HG03097 (cell line): Measurements from ENCODE around the gene SGCG.
"Not testable (repeated sequence)": the region's sequence is repeated elsewhere in the genome, so short reads cannot be mapped to it uniquely, and the experiment has no call there.

ENCODE experiments used
- ATAC-seq: cut with Tn5 transposase; IDR thresholded peaks from one replicate; pipeline ENCODE4 v1.9.1; 2021; ENCODE audit not compliant: unreplicated experiment, low FRiP score

The SGCG gene

GRCh38 chr13:23180711-23181110 lies at the start of gene SGCG:
SGCG (plus strand) TSS chr13:23180979; CDS start chr13:23203695, 22,716 bp downstream.
- ATAC-seq = no peak

- no peak for ATAC-seq
Observed at GRCh38 chr13:23134542-23134941, 46.2 kb upstream of the SGCG start.

- no peak for ATAC-seq
Observed at GRCh38 chr13:23140492-23140891, 40.3 kb upstream of the SGCG start.

GRCh38 chr13:23141964-23142363 lies 38.8 kb upstream of the SGCG start:
- ATAC-seq = no peak

- ATAC-seq = not testable (repeated sequence)
Observed at GRCh38 chr13:23142607-23143006, 38.2 kb upstream of the SGCG start.

- ATAC-seq = no peak
Observed at GRCh38 chr13:23144431-23144830, 36.3 kb upstream of the SGCG start.

- no peak for ATAC-seq
Observed at GRCh38 chr13:23146006-23146405, 34.8 kb upstream of the SGCG start.

- ATAC-seq = no peak
Observed at GRCh38 chr13:23146811-23147625, 33.8 kb upstream of the SGCG start.

GRCh38 chr13:23147827-23148226 lies 33.0 kb upstream of the SGCG start:
- ATAC-seq = no peak

- ATAC-seq = no peak
Observed at GRCh38 chr13:23157781-23158180, 23.0 kb upstream of the SGCG start.

GRCh38 chr13:23159205-23159759 lies 21.5 kb upstream of the SGCG start:
- no peak for ATAC-seq

GRCh38 chr13:23159760-23160637 lies 20.8 kb upstream of the SGCG start:
- ATAC-seq = no peak

- no peak for ATAC-seq
Observed at GRCh38 chr13:23160638-23161480, 19.9 kb upstream of the SGCG start.

- ATAC-seq = no peak
Observed at GRCh38 chr13:23161481-23161825, 19.3 kb upstream of the SGCG start.

GRCh38 chr13:23175920-23176319 lies 4.9 kb upstream of the SGCG start:
- ATAC-seq = no peak

GRCh38 chr13:23182142-23182541 lies 1.4 kb downstream of the SGCG start:
- no peak for ATAC-seq

- ATAC-seq = no peak
Observed at GRCh38 chr13:23183292-23183691, 2.5 kb downstream of the SGCG start.

- no peak for ATAC-seq
Observed at GRCh38 chr13:23185542-23185941, 4.8 kb downstream of the SGCG start.

- ATAC-seq = no peak
Observed at GRCh38 chr13:23201870-23202269, 21.1 kb downstream of the SGCG start.

GRCh38 chr13:23202383-23202782 lies 21.6 kb downstream of the SGCG start:
- no peak for ATAC-seq

- ATAC-seq = no peak
Observed at GRCh38 chr13:23203516-23203915, 22.7 kb downstream of the SGCG start.
